HepG2 (cell line): ENCODE results near the gene CCN6. TPM values are rescaled to one million over a fixed set of nuclear protein-coding genes. Genes with fewer than 3 reads are reported as not detected.

ENCODE experiments used
- CBX2 ChIP-seq, 2 experiments: fragments of 200-600 bp in 1 of 2; sonication (generic); formaldehyde crosslinking in 1 of 2; IDR thresholded peaks; 2 replicates each; pipeline versions ENCODE4 v1.7.0 to v1.8.1; 2018 to 2022; ENCODE audit warnings: low read depth in 2 of 2, low read length in 1 of 2, mild to moderate bottlenecking in 1 of 2, missing genetic modification reagents in 1 of 2
- CREM ChIP-seq, 2 experiments: sonication (generic) in 1 of 2; formaldehyde crosslinking in 1 of 2; IDR thresholded peaks; 2 replicates each; pipeline versions ENCODE4 v1.4.0 to v1.6.1; 2016 to 2020; ENCODE audit warnings: antibody characterized with exemption in 1 of 2, mild to moderate bottlenecking in 1 of 2, missing genetic modification reagents in 1 of 2
- GFI1 ChIP-seq: sonication (generic); formaldehyde crosslinking; IDR thresholded peaks from 2 replicates; pipeline ENCODE4 v1.5.0; 2020; ENCODE audit warnings: missing genetic modification reagents, mild to moderate bottlenecking, borderline replicate concordance
- HNF4G ChIP-seq, 2 experiments: sonication (generic) in 1 of 2; formaldehyde crosslinking in 1 of 2; IDR thresholded peaks; 2 replicates each; pipeline versions ENCODE4 v1.4.0 to v1.6.1; 2011 to 2020; ENCODE audit warnings: borderline replicate concordance in 2 of 2, low read depth in 2 of 2, mild to moderate bottlenecking in 2 of 2, low read length in 1 of 2, missing genetic modification reagents in 1 of 2, moderate library complexity in 1 of 2
- HNRNPL ChIP-seq: fragments of 200-400 bp; formaldehyde crosslinking; IDR thresholded peaks from 2 replicates; pipeline ENCODE4 v1.6.1; 2017; ENCODE audit warnings: mild to moderate bottlenecking, low read depth, low read length
- LRRFIP1 ChIP-seq: sonication (generic); formaldehyde crosslinking; conservative IDR thresholded peaks from 2 replicates; pipeline ENCODE4 v1.4.0; 2020; ENCODE audit warnings: missing genetic modification reagents
- MIXL1 ChIP-seq: IDR thresholded peaks from 2 replicates; pipeline ENCODE4 v1.6.1; 2016
- MTERF4 ChIP-seq: sonication (generic); formaldehyde crosslinking; IDR thresholded peaks from 2 replicates; pipeline ENCODE4 v1.8.0; 2023; ENCODE audit warnings: mild to moderate bottlenecking, missing genetic modification reagents
- MXD4 ChIP-seq: IDR thresholded peaks from 2 replicates; pipeline ENCODE4 v1.6.1; 2016; ENCODE audit warnings: mild to moderate bottlenecking, missing biosample characterization, missing genetic modification reagents
- NFYC ChIP-seq: IDR thresholded peaks from 2 replicates; pipeline ENCODE4 v1.6.1; 2016; ENCODE audit warnings: missing genetic modification reagents, missing compliant biosample characterization
- PAWR ChIP-seq: sonication (generic); formaldehyde crosslinking; IDR thresholded peaks from 2 replicates; pipeline ENCODE4 v1.4.0; 2020; ENCODE audit warnings: missing genetic modification reagents, mild to moderate bottlenecking, borderline replicate concordance
- PHB2 ChIP-seq: fragments of 450-650 bp; IDR thresholded peaks from 2 replicates; pipeline ENCODE4 v1.6.1; 2018; ENCODE audit not compliant: partially characterized antibody
- RFXAP ChIP-seq: sonication (generic); formaldehyde crosslinking; IDR thresholded peaks from 2 replicates; pipeline ENCODE4 v1.4.0; 2020; ENCODE audit warnings: missing genetic modification reagents, borderline replicate concordance
- RNF2 ChIP-seq: fragments of 450-650 bp; conservative IDR thresholded peaks from 2 replicates; pipeline ENCODE4 v1.6.1; 2016; ENCODE audit warnings: low read depth
- RNF219 ChIP-seq: sonication (generic); formaldehyde crosslinking; IDR thresholded peaks from 2 replicates; pipeline ENCODE4 v1.5.0; 2020; ENCODE audit warnings: mild to moderate bottlenecking, missing genetic modification reagents
- ZBTB46 ChIP-seq: sonication (generic); formaldehyde crosslinking; IDR thresholded peaks from 2 replicates; pipeline ENCODE4 v1.4.0; 2020; ENCODE audit warnings: mild to moderate bottlenecking, missing genetic modification reagents, borderline replicate concordance
- ZNF18 ChIP-seq: sonication (generic); formaldehyde crosslinking; IDR thresholded peaks from 2 replicates; pipeline ENCODE4 v1.8.0; 2022; ENCODE audit warnings: mild to moderate bottlenecking, missing genetic modification reagents; ENCODE audit not compliant: insufficient replicate concordance
- ZNF556 ChIP-seq: sonication (generic); formaldehyde crosslinking; IDR thresholded peaks from 2 replicates; pipeline ENCODE4 v1.4.0; 2020; ENCODE audit warnings: mild to moderate bottlenecking, missing genetic modification reagents, borderline replicate concordance
- ZNF850 ChIP-seq: sonication (generic); formaldehyde crosslinking; conservative IDR thresholded peaks from 2 replicates; pipeline ENCODE4 v1.9.0; 2021; ENCODE audit warnings: mild to moderate bottlenecking, missing genetic modification reagents
- polyA plus RNA-seq, 8 experiments: library from polyadenylated mRNA; depleted of rRNA in 3 of 8; stranded (reverse) in 7 of 8; unstranded in 1 of 8; fragments of >200 nt; fragmentation: Illumina TruSeq in 4 of 8; extraction: Trizol in 4 of 8; gene quantifications; 2 replicates each; pipeline versions ENCODE4 v1.2.1 to v1.2.3, GENCODE V29; 2011 to 2016; ENCODE audit warnings: low read depth in 4 of 8, missing spikeins in 1 of 8, mixed read lengths in 1 of 8; ENCODE audit not compliant: insufficient read depth in 1 of 8
- total RNA-seq, 5 experiments: library from RNA; depleted of rRNA; stranded (reverse); fragments of >200 nt; fragmentation: Illumina TruSeq; extraction: Trizol; gene quantifications; 2 replicates each; pipeline ENCODE4 v1.2.3, GENCODE V29; 2016; ENCODE audit warnings: low read depth in 1 of 5

The CCN6 gene
- total and polyA plus RNA-seq, 2 of the 13 experiments (the other 11 are each of a cell fraction or from before 2014, with no cell fraction given): not detected

- TF ChIP-seq LRRFIP1 (CRISPR knock-in tag) (no peak), PHB2 (no peak), ZNF18 (CRISPR knock-in tag) (no peak), RNF219 (CRISPR knock-in tag) (no peak), RNF2 (0 out of 2 replicates have a peak, but pooled peaks have one; percentile 50), PAWR (no peak), RFXAP (no peak), HNRNPL (no peak), MTERF4 (CRISPR knock-in tag) (no peak), HNF4G (IDR thresholded peaks at IDR 0.05; ENCODE audit: borderline replicate concordance, low read depth, low read length) (no peak), HNF4G (CRISPR knock-in tag; IDR thresholded peaks at IDR 0.05; ENCODE audit: borderline replicate concordance, low read depth) (no peak), GFI1 (CRISPR knock-in tag) (no peak), NFYC (no peak), ZBTB46 (CRISPR knock-in tag) (no peak), ZNF850 (CRISPR knock-in tag) (no peak), CBX2 (IDR thresholded peaks at IDR 0.05; ENCODE audit: low read depth, low read length) (no peak), CBX2 (CRISPR knock-in tag; IDR thresholded peaks at IDR 0.05; ENCODE audit: low read depth) (no peak), MXD4 (CRISPR knock-in tag) (no peak), CREM (IDR thresholded peaks at IDR 0.05) (no peak), CREM (CRISPR knock-in tag; IDR thresholded peaks at IDR 0.05) (no peak), ZNF556 (CRISPR knock-in tag) (no peak), MIXL1 (CRISPR knock-in tag) (peak; percentile 65; the same call in 1 of the 2 replicates)
Observed at GRCh38 chr6:112029045-112029822, 24.7 kb upstream of the CCN6 start (continued).
